COLO668 (cell line): ENCODE measurements around the gene METRNL.
"Not testable (repeated sequence)": the region's sequence is repeated elsewhere in the genome, so short reads cannot be mapped to it uniquely, and the experiment has no call there.

Experiments used
- DNase-seq: peaks from one replicate; lab custom pipeline; 2025; ENCODE audit not compliant: unreplicated experiment; lab: John Stamatoyannopoulos, UW

The METRNL gene

GRCh38 chr17:83134456-83134855, 55.0 kb downstream of the METRNL start:
- not testable (repeated sequence) for DNase-seq

- no peak for DNase-seq
Measured at GRCh38 chr17:83135692-83136091, 56.3 kb downstream of the METRNL start.

DNA sequence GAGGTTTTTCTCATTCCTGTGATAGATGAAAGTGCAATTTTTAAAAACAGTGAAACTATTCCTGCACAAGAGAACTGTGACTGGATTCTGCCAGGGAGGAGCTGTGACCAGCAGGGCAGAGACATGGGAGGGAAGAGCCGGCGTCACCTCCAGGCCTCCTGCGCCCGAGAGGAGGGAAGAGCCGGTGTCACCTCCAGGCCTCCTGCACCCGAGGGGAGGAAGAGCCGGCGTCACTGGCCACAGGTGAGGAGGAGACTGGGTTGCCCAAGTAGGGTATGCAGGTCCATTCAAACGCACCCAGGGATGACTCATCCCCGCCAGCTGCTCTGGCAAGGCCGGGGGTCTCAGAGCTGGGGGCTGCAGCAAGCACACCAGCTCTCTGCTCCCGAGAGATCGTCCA, 56.7 kb downstream of the METRNL start:
- no peak for DNase-seq

DNA sequence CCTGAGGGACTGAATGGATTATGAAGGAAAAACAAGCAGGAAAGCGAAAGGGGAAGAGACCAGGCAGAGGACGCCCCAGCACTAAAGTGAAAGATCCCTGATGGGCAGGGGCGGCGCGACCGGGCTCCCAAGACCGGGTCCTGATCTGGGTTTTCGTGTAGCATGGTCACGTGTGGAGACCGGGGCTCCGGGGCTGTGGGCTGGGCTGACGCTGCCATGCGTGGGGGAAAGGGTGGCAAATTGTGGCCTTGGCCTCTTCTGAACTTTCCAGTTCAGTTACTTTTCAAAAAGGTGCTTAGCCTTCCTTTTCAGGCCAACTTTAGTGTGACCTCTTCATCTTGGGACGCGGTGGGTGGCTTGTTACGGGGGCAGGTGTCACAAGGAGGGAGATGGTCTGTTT, 57.5 kb downstream of the METRNL start:
- no peak for DNase-seq

DNA sequence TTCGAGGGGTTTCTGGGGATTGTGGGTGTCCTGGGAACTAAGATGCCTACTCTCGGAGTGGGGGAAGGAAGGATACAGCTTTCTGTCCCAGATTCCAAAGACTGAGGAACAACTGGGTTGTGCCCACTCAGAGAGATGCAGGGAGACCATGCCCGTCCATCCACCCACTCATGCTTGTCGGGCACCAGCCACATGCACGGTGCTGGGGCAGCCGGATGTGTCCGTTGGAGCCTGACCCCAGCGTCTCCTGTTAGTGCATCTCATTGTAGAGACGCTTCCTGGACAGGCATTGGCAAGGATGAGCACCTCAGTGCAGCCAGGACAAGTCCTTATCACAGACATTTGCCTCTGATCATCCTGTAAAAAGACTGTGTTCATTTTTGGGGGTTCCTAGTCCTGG, 58.1 kb downstream of the METRNL start:
- no peak for DNase-seq

DNA sequence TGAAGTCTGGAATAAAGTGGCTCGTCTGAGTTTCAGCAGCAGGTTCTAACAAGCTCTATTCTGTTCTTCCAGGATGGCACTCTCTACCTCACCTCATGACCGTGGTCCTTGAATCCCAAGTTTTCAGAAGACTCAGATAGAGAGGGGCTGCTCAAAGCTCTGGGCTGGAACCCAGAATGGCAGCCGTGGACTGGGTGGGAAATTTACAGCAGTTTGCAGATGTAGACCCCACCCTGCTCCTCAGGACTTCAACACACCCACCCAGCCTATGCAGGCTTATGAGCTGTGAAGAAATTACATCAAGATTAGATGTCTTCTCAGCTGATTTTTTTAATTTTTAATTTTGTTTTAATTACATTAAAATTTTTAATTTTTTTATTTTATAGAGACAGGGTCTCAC, 59.4 kb downstream of the METRNL start:
- no peak for DNase-seq

DNA sequence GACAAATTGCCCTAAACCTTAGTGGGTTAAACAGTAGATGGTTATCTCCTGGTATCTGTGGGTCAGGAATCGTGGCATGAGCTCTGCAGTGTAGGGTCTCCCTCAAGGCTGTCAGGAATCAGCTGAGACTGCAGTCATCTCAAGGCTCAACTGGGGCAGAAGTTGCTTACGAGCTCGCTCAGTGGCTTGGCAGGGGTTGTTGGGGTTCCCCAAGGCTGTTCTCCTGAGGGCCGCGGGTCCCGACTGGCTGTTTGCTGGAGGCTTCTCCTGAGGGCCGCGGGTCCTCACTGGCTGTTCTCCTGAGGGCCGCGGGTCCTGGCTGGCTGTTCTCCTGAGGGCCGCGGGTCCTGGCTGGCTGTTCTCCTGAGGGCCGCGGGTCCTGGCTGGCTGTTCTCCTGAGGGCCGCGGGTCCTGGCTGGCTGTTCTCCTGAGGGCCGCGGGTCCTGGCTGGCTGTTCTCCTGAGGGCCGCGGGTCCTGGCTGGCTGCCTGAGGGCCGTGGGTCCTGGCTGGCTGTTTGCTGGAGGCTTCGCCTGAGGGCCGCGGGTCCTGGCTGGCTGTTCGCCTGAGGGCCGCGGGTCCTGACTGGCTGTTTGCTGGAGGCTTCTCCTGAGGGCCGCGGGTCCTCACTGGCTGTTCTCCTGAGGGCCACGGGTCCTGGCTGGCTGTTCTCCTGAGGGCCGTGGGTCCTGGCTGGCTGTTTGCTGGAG, 60.3 kb downstream of the METRNL start:
- not testable (repeated sequence) for DNase-seq

GRCh38 chr17:83140249-83140566, 60.8 kb downstream of the METRNL start:
- DNase-seq: not testable (repeated sequence)

GRCh38 chr17:83142619-83143018, 63.2 kb downstream of the METRNL start:
- DNase-seq: no peak

DNA sequence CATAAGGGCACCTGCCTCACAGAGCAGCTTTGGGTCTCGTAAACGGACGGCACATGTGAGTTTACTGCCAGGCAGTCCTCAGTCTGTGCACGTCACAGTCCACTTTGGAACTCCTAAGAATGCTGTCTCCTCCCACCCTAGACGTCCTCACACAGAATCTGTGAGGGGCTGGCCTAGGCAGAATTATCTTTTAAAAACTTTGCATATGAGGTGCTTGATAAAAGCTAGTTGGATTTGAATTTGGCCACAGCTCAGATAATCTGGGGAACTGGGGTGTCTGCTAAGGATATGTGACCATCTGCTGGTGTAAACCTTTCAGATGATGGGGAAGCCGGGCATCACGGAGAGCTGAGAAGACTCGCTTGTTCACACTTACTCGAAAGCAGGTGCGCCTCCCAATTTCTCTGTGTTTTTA, 64.4 kb downstream of the METRNL start:
- no peak for DNase-seq
